GM21737 (cell line): ENCODE measurements around the gene GPR17.

ENCODE experiments used
- ATAC-seq: cut with Tn5 transposase; IDR thresholded peaks from one replicate; pipeline ENCODE4 v1.9.1; 2021; ENCODE audit warnings: mild to moderate bottlenecking, moderate library complexity; ENCODE audit not compliant: unreplicated experiment

The GPR17 gene

DNA sequence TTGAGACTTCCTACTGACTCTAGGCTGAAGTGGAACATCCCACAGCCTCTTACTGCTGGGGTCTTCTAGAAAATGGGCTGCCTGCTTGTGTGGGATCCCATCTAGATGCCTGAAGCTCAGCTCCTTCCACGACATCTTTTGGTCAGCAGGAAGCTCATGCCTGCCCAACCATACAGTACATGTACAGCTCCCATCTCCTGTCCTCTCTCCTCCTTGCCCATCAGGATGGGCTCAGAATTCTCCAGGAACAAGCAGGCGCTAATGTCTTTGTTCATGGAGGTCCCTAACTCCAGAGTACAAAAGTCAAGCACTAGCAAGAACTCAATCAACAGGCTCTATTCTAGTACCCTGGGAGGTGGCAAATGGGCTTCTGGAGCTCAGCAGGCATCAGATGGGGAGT, 31.7 kb upstream of the GPR17 start:
- ATAC-seq, result no peak

DNA sequence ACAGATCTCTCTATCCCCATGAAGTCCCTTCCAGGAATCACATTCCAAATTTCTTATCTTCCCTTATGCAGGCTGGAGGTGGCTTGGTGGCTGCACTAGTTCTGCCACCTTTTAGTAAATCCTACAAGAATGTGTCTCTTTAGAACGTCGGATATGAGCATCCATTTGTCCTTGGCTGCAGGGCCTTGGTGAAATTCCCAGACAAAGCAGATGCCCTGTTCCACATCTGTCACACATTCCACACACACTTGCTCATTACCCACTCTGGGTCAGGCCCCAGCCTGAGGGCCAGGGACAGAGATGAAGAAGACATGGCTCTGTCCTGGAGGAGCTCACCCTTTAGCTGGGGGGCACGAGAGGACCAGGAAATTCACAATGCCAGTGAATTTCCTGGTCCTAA, 31.2 kb upstream of the GPR17 start:
- no peak for ATAC-seq

DNA sequence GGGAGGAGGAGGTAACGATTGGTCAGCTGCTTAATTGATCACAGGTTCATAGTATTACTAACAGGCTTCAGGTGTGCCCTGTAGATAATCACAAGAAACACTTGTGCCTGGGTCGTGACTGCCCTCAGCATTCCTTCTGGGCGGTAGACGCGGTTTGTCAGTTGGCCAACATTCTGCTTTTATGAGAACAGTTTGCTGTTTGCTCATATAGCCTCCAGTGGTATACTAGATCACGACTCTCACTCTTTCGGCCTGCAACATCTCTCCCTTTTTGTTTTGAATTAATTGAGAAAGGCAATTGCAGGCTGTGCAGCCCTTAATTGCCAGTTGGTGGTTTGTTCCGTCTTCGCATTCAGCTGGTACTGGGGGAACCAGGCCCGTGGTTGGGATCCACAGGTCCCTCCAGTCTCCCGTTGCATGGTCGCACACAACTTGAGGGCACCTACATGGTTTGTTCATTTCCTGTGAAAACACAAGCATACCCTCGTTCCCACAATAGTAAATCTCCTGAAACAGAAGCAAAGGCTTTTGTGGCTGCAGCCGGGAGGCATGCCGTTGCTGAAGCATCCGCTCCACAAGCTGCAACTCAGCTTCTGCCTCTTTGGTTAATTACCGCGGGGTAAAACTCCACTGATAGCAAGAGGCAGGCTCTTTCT, 30.3 kb upstream of the GPR17 start:
- ATAC-seq, result no peak

GRCh38 chr2:127618551-127619202, 27.3 kb upstream of the GPR17 start:
- ATAC-seq, result no peak

DNA sequence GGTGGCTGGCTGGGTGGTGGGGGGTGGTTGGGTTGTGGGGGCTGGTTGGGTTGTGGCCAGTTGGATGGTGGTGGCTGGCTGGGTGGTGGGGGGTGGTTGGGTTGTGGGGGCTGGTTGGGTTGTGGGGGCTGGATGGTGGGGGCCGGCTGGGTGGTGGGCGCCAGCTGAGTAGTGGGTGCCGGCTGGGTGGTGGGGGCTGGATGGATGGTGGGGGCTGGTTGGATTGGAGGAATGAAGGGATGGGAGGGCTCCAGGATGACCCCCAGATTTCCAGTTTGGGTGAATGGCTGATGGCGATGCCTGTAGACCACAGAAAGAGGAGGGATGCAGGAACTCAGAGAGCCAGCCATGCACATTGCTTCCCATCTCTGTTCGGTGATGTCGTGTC, 26.8 kb upstream of the GPR17 start:
- no peak for ATAC-seq

DNA sequence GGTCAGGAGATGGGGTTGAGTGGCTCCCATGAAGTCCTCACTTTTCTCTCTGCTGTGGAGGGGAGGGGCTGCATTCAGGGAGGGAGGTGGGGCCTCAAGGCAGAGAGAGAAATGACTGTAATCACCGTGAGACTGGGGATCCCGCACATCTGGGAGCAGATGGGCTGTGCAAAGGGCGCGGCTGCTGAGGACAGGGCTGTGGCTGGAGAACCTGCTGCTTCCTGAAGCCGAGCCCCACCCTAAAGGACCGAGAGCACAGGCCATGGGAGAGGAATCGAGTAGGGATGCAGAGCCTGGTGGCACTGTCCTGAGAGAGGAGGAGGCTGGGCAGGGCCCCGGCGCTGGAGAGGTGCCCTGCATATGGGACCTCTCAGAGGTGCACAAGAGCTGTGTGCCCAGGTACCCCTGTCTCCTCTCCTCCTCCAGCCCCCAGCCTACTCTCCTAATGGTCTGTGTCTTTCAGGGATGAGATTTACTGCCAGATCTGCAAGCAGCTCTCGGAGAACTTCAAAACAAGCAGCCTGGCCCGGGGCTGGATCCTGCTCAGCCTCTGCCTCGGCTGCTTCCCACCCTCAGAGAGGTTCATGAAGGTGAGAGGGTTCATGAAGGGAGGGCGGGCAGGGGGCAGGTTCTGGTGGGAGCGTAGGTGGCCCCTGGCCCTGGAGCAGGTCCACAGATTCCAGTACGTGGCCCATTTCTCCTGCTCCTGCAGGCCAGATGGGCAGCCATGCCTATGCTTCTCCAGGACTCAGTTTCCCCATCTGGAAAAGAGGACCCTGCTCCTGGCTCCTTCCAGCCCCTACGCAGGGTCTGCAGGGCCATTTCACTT, 25.9 kb upstream of the GPR17 start:
- no peak for ATAC-seq

- no peak for ATAC-seq
Measured at GRCh38 chr2:127620866-127621265, 25.1 kb upstream of the GPR17 start.

DNA sequence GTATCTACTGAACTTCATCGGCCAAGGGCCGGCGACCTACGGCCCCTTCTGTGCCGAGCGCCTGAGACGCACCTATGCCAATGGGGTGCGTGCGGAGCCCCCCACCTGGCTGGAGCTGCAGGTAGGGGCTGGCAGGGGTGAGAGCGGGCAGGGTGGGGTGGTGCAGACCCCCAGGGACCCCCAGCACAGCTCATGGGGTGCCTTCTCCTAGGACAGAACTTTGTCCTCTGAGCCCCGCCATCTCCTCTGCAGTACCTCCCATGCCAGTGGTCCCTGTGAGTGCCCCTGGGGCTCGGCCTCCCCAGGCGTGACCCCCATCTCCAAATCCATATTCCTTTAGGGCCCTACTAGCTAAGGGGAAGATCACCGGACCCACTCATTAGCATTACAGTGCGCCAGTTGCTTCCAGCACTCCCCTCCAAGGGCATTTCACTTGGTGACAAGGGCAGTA, 23.9 kb upstream of the GPR17 start:
- no peak for ATAC-seq

DNA sequence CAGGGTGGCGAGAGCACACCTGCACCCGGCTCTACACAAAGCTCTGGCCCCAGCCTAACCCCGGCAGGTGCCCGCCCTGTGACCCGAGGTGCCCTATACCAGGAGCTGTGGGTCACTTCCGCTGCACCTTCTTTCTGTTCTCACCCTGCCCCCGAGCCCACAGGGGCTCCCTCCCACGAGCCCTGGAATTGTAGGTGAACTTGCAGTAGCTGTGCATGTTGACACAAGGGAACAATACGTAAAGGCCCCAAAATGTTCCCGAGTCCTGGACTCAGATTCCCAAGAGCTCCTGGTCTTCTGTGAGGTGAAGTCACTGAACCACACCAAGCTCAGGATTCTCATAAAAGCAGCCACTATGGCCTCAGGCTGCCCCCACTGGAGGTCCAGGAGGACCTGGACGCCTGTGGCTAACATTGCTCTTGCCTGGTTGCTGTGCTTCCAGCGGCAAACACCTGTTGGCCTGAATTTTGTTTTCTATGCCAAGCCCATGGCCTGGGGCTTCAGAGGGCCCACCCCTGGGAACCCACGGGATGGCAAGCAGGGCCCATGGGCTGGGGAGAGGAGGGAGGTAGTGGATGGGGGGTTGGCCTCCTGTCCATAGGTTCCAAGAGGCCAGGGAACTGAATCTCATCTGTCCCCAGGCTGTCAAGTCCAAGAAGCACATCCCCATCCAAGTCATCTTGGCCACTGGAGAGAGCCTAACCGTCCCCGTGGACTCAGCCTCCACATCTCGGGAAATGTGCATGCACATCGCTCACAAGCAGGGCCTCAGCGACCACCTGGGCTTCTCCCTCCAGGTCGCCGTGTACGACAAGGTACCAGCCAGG, 23.2 kb upstream of the GPR17 start:
- no peak for ATAC-seq

- no peak for ATAC-seq
Measured at GRCh38 chr2:127623388-127624319, 22.3 kb upstream of the GPR17 start.

DNA sequence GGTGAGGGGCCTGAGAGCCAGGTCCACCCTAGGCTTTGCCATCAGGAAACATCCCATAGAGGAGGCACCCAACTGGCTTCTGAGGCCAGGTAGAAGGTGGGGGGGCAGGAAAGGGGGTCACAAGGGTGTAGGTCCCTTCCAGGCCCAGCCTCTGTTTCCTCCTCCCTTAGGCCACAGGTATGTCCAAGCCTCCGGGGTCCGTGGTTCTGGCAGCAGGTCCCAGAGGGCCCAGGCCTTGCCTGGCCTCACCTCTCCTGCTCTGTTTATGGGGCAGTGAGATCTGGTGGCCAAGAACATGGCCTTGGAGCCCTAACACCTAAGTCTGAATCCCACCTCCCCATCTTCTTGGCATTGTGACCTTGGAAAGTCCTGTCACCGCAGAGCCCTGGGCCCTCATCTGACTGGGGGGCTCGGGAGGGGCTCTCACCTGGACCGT, 21.6 kb upstream of the GPR17 start:
- ATAC-seq, result no peak

DNA sequence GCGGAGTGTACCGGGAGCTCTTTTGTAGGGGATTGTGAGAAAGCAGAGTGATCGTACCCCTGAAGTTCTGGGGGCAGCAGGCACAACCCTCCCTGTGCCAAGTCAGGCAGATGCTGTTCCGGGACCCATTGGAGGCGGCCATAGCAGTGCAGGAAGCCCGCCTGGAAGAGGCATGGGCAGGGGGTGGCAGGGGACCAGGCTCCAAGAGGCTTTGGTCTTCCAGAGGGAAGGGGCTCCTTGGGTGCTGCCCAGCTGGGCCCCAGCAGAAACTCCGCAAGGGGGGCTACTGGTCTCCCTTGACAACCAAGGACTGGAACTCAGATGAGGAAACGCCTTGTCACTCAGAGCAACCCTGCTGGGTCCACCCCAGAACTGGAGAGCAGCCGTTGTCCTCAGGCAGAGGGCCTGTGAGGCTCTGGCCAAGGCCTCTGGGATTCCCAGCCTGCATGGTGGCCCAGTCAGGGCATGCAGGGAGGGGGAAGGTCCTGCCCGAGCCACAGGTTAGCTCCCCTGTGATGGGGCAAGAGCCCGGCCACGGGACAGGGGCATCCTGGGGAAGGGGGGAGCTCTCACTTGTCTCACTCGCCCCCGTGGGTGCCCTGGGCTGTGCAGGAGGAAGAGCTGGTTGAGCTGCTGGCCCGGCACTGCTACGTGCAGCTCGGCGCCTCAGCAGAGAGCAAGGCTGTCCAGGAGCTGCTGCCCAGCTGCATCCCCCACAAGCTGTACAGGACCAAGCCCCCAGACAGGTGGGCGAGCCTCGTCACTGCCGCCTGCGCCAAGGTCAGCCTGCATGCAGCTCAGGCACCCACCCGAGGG, 21.0 kb upstream of the GPR17 start:
- no peak for ATAC-seq

DNA sequence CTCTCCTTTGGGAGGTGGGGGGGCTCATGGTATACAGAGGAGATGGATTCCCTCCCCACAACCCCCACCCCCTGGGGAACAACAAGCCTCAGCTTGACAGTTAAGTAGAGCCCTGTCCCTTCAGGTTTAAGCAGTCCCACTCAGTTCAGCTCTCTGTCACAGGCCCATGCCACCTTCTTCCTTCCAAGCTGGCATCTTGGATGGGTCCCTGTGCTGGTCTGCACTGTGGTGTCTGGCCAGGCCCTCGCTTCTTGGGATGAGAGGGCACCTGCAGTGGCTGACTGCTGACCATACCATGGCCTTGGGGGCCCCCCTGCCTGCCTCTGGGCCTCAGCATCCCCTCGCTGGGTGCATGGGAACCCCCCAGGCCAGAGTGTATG, 20.4 kb upstream of the GPR17 start:
- ATAC-seq, result no peak

- no peak for ATAC-seq
Measured at GRCh38 chr2:127626175-127626574, 19.8 kb upstream of the GPR17 start.

- no peak for ATAC-seq
Measured at GRCh38 chr2:127626917-127627739, 18.8 kb upstream of the GPR17 start.

DNA sequence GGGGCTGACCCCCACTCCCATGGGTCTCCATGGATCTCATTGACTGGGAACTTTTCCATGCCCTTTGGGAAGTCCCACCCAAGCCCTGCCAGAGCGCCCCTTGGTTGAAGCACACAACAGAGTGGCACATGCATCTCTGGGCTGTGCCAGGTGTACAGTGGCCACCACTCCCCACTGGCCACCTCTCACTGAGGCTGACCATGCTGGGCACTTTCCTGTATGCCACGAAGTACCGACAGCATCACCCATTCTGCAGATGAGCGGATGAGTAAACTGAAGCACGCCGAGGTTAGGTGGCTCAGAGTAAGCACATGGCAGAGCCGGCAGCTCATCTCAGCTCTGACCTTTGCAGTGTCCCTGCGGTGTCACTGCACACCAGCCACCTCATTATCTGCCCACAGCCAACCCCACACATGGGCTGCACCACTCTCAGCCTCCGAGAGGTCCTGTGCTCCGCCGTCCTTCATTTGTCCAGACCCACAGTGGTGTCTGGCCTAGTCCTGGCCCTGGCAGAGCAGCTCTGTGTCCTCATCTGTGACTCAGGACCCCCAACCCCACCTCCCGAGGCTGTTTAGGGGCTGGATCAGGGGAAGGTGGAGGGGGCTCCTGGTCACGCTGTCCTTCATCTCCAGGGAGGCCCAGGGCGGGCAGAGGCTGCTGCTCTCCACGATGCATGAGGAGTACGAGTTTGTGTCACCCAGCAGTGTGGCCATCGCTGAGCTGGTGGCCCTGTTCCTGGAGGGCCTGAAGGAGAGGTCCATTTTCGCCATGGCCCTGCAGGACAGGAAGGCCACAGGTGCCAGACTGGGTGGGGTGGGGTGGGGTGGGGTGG, 18.0 kb upstream of the GPR17 start:
- no peak for ATAC-seq
